Right kidney (tissue), 9 donors: Measurements from ENCODE around the gene CYP2C18.
"Not testable (repeated sequence)": the region's sequence is repeated elsewhere in the genome, so short reads cannot be mapped to it uniquely, and the experiment has no call there.

Experiments used
- DNase-seq: peaks from one replicate; pipeline ENCODE4 v3.0.0-alpha.2; 2016
- long read RNA-seq, 8 donors: transcript quantifications; one replicate each; lab custom pipeline, GENCODE V29; 2026

Gene CYP2C18
- long read RNA-seq, donor 1: 0 reads
- long read RNA-seq, donor 2: 0 reads
- long read RNA-seq, donor 3: 0 reads
- long read RNA-seq, donor 4: 0 reads
- long read RNA-seq, donor 5: 0 reads
- long read RNA-seq, donor 6: 0 reads
- long read RNA-seq, donor 7: 0 reads
- long read RNA-seq, donor 8, partial matches to known transcripts: 0 of 1 reads
- long read RNA-seq, donor 8, other reads (novel, unspliced or antisense): 0 of 1 reads

DNA sequence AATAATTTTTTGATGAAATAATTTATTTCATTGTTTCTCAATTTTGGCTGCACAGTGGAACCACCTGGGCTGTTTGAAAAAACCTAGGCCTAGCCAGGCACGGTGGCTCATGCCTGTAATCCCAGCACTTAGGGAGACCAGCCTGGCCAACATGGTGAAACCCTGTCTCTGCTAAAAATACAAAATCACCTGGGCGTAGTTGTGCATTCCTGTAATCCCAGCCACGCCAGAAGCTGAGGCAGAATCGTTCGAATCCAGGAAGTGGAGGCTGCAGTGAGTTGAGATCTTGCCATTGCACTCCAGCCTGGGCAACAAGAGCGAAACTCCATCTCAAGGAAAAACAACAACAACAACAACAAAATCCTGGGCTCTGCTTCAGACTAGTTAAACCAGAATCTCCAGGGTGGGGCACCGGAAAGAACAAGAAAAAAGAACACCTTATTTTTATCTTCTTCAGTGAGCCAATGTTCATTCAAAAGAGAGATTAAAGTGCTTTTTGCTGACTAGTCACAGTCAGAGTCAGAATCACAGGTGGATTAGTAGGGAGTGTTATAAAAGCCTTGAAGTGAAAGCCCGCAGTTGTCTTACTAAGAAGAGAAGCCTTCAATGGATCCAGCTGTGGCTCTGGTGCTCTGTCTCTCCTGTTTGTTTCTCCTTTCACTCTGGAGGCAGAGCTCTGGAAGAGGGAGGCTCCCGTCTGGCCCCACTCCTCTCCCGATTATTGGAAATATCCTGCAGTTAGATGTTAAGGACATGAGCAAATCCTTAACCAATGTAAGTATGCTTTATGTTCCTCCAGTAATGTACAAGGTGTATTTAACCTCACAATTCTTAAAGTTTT lies at the start of gene CYP2C18:
Gene CYP2C18, plus strand, starts transcription at position 516 of the 841 bp plus-strand sequence. Its CDS starts 91 bp downstream, at position 607.
- no peak for DNase-seq

DNA sequence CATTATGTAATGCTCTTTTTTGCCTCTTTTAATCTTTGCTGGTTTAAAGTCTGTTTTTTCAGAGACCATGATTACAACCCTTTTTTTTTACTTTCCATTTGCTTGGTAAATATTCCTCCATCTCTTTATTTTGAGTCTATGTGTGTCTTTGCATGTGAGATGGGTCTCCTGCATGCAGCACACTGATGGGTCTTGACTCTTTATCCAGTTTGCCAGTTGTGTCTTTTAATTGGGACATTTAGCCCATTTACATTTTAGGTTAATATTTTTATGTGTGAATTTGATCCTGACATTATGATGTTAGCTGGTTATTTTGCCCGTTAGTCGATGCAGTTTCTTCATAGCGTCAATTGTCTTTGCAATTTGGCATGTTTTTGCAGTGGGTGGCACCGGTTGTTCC lies 45.4 kb upstream of the CYP2C18 start:
- not testable (repeated sequence) for DNase-seq

DNA sequence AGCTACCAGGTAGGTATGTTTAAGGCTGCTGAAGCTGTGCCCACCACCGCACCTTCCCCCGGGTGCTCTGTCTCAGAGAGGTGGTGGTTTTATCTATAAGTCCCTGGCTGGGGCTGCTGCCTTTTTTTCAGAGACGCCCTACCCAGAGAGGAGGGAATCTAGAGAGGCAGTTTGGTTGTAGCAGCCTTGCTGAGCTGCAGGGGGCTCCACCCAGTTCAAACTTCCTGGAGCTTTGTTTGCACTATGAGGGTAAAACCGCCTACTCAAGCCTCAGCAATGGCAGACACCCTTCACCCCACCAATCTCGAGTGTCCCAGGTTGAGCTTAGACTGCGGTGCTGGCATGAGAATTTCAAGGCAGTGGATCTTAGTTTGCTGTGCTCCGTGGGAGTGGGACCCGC lies 43.6 kb upstream of the CYP2C18 start:
- no peak for DNase-seq

DNA sequence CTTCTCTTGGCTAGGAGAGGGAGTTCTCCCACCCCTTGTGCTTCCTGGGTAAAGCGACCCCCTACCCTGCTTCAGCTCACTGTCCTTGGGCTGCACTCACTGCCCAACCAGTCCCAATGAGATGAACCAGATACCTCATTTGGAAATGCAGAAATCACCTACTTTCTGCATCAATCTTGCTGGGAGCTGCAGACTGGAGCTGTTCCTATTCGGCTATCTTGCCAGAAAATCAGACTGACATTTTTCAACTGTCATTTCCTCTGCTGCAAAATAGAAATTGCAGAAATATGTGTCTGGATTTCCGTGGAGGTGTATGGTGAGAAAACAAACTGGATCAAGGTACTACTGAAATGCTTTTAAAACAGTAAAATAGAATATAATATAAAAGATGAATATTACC lies 43.0 kb upstream of the CYP2C18 start:
- no peak for DNase-seq

DNA sequence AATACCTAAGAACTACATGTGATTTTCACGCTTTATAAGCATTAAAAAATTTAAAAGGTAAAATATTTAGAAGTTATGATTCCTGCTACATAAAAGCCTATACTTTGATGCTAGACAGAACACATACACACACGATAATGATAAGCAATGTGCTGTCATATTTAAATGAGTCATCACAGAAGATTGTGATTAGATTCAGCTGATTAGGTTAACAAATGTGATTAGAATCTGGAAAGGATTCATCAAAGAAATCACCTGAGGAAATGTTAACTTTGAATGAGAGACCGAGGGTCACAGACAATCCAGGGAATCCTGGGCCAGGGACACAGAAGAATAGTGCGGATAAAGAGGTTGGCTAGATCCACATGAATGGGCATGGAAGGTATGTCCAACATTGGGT lies 42.0 kb upstream of the CYP2C18 start:
- no peak for DNase-seq

DNA sequence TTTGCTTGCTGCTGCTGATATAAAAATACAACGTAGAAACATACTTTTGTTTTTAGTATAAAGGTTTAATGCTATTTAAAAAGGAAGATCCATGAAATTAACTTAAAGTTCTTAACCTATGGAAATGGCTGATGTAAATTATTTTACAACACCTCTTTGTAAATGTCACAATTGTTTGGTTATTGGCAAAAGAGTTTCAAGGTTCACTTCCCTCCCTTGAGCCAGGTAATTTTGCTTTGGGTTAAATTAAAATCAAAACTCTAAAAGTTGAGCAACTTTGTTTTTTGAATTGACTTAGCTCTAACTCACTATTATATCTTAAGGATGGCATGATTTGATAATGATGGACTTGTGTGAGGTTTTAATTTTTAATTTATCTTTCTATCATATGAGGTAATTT lies 39.2 kb upstream of the CYP2C18 start:
- no peak for DNase-seq

DNA sequence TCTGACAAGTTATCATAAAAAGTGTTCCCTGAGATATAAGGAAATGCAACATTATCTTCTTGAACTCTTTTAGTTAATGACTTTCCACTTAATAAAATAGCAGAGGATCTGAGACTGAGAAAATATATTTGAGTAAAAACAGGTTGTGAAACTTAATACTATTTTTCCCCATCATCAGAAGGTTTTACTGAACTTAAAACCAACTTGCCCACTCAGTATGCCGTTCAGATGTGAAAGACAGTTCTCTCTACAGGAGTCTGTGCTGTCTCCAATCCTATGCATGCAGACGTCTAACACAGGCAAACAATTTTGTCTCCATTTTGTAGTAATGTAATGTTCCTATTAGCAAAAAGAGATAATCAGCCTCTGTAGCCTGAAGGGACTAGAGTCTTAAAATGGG lies 38.2 kb upstream of the CYP2C18 start:
- no peak for DNase-seq

DNA sequence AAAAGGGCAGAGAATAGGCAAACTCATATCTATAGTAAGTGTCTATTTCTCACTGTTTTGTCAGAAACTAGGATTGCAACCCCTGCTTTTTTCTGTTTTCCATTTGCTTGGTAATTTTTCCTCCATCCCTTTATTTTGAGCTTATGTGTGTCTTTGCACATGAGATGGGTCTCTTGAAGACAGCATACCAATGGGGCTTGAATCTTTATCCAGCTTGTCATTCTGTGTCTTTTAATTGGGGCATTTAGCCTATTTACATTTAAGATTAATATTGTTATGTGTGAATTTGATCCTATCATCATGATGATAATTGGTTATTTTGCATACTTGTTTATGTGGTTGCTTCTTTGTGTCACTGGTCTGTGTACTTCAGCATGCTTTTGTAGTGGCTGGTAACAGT lies 28.3 kb upstream of the CYP2C18 start:
- DNase-seq: not testable (repeated sequence)

DNA sequence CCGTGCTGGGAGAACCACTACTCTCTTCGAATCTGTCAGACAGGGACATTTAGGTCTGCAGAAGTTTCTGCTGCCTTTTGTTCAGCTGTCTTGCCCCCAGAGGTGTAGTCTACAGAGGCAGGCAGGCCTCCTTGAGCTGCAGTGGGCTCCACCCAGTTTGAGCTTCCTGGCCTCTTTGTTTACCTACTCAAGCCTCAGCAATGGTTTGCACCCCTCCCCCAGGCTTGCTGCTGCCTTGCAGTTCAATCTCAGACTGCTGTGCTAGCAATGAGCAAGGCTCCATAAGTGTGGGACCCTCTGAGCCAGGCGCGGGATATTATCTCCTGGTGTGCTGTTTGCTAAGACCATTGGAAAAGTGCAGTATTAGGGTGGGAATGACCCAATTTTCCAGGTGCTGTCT lies 20.5 kb upstream of the CYP2C18 start:
- not testable (repeated sequence) for DNase-seq

DNA sequence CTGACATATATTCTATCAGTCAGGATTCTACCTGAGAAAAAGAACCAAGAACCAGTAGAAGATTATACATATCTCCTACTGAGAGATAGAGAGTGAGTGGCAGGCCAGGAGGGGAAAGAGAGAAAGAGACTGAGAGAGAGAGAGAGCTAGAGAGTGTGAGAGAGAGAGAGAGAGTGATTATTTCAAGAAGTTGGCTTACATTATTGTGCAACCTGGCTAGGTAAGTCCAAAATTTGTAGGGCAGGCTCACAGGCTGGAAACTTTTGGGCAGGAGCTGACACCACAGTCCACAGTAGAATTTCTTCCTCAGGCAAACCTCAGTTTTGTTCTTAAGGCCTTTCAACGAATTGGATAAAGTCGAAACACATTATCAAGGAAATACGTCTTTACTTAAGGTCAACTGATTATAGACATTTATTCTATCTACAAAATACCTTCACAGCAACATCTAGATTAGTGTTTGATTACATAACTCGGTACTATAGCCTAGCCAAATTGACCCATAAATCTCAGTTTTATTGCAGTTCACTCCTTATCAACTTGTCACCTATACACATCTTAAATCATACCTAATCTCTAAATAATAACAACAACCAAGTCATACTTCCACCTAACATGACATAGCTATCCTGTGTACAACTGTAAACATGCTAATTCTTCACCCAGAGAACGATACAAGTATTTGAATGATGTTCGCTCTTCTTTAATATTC lies 17.0 kb upstream of the CYP2C18 start:
- DNase-seq: no peak

DNA sequence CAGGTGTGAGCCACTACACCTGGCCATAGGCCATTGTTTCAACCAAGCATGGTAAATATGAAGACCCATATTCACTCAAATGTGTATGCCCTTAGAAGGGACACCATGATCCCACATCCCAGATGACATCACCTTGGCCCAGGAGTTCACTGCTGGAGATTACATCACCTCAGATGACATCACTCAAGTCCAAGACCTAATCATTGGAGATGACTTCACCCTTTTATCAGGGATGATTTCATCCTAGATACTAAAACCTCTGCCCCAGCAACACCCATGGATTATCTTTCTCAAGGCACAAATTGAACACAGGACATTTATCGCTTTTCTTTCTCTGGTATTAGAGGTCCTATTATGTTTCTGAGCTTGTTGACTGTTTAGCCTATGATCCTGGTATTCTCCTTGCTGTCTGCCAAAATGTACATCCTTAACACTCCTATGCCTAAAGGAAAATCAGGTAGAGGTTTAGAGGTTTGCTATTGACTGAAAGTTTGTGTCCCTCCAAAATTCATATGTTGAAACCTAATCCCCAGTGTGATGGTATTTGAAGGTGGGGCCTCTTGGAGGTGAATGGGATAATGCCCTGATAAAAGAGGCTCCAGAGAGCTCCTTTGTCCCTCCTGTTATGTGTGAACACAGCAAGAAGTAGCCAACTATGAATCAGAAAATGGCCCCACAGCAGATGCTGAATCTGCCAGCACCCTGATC lies 9.8 kb upstream of the CYP2C18 start:
- DNase-seq: no peak

DNA sequence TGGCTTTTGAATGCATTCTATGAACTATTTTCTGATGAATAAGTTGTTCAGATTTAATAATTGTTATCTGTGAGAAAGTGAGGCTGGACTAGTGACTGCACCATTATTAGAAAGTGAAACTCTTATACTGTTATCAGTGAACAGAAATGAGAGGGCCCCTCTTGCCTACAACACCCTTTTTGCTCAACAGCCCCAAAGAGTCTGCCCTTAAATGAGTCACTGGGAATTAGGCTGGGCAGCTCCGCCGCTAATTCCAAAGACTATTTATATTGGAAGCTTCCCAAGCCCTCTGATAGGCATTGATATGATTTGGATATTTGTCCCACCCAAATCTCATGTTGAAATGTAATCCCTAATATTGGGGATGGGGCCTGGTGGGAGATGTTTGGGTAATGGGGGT lies 7.0 kb upstream of the CYP2C18 start:
- DNase-seq: no peak

DNA sequence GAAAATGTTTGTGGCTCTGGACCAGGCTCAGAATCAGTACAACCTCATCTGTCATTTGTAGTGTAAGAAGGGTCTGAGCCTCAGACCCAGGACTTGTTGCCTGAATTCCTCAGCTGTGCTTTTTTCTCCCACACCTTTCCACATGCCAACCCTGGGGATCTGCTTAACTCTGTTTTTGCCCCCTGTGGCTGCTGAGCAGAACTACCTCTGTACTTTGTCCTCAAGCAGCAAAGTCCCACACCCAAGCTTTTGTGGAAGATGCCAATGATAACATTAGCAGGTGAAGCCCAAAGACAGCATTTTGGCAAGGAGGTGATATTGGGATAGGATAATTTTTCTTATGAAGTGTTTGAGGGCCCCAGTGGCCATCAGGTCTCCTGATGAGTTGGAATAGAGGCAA lies 5.8 kb upstream of the CYP2C18 start:
- DNase-seq: no peak

DNA sequence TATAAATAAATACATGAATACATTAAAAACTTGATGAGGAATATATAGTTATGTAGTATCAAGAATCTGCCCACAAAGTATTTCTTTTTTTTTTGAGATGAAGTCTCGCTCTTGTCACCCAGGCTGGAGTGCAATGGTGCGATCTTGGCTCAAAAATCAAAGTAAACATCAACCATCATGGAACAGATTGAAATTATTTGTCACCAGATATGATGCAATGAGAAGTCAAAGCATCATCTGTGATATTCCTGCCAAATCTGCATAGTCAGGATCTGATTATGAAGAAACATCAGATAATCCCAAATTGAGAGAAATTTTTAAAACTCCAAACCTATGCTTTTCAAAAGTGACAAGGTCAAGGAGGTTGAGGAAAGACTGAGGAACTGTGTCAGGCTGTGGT lies 5.1 kb upstream of the CYP2C18 start:
- DNase-seq: no peak

DNA sequence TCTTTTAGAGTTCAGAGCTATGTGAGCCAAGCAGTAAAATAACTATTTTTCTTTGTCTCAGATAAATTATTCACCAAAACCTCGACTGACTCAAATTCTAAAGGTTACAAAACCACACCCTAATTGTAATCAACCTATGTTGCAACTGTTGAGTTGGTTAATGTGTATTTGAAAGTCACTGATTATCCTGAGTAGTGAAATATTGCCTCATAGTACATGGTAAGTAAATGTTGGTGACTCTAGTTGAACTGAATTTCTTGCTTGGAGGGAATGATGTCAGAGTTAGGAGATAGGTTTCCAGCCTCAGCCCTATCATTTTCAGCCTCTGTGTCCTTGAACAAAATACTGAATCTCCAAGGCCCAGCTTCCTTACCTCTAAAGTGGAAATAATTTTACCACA lies 3.0 kb upstream of the CYP2C18 start:
- DNase-seq: no peak

DNA sequence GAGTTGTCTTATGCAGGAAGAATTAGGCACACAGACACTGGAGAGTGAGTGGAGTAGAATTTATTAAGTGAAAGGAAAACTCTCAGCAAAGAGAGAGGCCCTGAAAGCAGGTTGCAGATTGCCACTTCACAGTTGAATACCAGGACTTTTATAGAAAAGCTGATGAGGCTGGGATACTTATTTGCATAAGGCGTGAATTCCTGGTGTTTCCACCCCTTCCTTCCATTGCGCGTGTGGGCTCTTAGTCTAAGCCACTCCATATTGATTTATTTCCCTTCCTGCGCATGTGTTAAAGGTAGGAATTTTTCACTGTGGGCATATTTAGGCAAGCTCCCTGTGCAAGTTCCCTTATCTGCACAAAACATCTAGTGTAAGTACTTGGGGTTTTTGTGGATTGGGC lies 893 bp upstream of the CYP2C18 start:
- DNase-seq: not testable (repeated sequence)

DNA sequence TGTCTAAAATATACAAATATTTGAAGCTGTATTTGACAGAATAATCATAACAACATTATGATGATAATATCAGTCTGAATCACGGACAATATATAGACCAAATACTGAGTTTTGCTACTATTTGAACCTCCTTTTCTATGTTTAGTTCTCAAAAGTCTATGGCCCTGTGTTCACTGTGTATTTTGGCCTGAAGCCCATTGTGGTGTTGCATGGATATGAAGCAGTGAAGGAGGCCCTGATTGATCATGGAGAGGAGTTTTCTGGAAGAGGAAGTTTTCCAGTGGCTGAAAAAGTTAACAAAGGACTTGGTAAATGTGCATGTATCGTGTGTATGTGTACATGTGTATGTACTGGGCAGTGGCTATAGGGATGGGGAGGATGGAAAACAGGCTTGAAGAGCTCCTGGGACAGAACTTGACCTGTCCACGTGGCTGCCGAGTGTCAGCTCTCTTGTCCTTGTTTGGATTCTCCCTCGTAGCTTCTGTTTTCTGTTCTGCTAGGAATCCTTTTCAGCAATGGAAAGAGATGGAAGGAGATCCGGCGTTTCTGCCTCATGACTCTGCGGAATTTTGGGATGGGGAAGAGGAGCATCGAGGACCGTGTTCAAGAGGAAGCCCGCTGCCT lies 4.2 kb downstream of the CYP2C18 start:
- no peak for DNase-seq

DNA sequence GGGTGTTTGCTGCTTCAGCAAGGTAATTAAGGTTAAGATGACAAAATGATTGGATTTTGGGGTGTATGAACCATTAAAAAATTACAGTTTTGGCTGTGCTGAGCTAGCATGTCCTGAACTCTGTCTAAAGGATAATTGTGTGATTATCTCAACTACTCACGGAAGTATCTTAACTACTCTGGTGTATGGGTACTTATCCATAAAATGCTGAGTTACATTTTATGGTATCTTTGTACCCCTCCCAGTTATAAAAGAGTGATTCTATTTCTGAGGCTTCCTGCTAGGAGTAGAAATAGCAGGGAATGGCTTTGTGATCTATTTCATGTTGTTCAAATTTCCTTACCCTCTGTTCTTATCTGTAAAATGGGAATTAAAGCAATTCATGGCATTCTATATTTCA lies 22.6 kb downstream of the CYP2C18 start:
- no peak for DNase-seq

DNA sequence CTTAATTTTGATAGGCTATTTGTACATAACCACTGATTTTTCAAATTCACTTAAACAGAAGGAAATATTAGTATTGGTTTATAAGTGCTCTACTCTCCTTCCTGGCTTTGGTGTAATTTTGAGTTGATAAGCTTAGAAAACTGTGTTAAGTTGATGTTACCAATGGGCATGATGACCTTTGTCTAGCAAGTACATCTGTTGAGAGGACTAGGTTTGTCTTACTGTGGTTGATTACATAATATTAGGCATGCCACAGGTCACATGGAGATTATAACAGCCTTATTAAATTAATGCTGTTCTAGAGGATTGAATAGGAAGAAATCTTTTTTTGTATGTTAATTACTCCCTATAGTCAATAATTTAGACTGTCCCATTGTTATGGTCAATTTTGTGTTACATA lies 27.0 kb downstream of the CYP2C18 start:
- no peak for DNase-seq

DNA sequence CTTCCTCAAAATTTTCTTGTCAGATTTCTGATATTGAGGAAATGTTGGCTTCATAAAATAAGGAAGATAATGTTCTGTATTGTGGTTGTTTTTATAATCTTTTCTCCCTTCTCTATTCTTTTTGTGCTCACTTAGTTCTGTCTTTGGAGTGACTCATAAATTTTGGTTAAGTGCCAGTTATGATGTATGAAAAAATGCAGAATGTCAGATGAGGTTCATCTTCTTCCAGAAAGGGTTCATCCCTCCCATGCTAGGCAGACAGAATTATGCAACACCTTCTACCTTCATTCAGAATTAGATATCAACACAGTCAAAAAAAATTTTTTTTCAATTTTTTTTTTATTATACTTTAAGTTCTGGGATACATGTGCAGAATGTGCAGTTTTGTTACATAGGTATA lies 42.3 kb downstream of the CYP2C18 start:
- no peak for DNase-seq

DNA sequence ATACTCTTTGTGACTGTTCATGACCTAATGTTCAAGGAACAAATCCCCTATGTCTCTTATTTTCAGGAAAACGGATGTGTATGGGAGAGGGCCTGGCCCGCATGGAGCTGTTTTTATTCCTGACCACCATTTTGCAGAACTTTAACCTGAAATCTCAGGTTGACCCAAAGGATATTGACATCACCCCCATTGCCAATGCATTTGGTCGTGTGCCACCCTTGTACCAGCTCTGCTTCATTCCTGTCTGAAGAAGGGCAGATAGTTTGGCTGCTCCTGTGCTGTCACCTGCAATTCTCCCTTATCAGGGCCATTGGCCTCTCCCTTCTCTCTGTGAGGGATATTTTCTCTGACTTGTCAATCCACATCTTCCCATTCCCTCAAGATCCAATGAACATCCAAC lies 51.7 kb downstream of the CYP2C18 start:
- no peak for DNase-seq

DNA sequence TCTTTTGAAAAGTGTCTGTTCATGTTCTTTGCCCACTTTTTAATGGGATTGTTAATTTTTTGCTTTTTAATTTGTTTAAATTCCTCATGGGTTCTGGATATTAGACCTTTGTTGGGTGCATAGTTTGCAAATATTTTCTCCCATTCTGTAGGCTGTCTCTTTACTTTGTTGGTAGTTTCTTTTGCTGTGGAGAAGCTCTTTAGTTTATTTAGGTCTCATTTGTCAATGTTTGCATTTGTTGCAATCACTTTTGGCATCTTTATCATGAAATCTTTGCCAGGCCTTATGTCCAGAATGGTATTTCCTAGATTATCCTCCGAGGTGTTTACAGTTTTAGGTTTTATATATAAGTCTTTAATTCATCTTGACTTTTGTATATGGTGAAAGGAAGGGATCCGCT lies 55.1 kb downstream of the CYP2C18 start:
- DNase-seq: no peak
